ENCODE data around the gene ACE.

GRCh38 chr17:63505341-63505740, 28.5 kb downstream of the ACE start:
- TF ChIP-seq POLR2A (IDR thresholded peaks at IDR 0.05) (no peak), CTCF (IDR thresholded peaks at IDR 0.05) (no peak)

Measured in esophagus squamous epithelium (tissue), 4 donors.